ENCODE results near the gene CHI3L1.

CHI3L1 gene

GRCh38 chr1:203142124-203142523, 44.4 kb downstream of the CHI3L1 start:
- ChIA-PET POLR2A (no interaction called here), CTCF (interaction anchor here (1.3 to 1.5 kb wide), 2 partner anchors 14 to 25 kb away, joined by 3 to 5 read pairs; partner anchors contain the start of gene ADORA1)

GRCh38 chr1:203140743-203141520, 45.6 kb downstream of the CHI3L1 start:
- DNase-seq (ENCODE audit: extremely low spot score): no peak
- TF ChIP-seq PKNOX1 (IDR thresholded peaks at IDR 0.05): no peak
- no peak for TF ChIP-seq NFRKB (IDR thresholded peaks at IDR 0.05)
- TF ChIP-seq TARDBP (IDR thresholded peaks at IDR 0.05): no peak
- TF ChIP-seq FOXM1 (IDR thresholded peaks at IDR 0.05; ENCODE audit: borderline replicate concordance): no peak
- TF ChIP-seq HDGF (IDR thresholded peaks at IDR 0.05; ENCODE audit: borderline replicate concordance): no peak
- TF ChIP-seq FOXK2 (IDR thresholded peaks at IDR 0.05): no peak
- no peak for TF ChIP-seq BHLHE40 (IDR thresholded peaks at IDR 0.05; ENCODE audit: borderline replicate concordance)
- no peak for TF ChIP-seq CTBP1 (IDR thresholded peaks at IDR 0.05; ENCODE audit: borderline replicate concordance)
- no peak for TF ChIP-seq FOXA1 (IDR thresholded peaks at IDR 0.05)
- TF ChIP-seq ELF4 (IDR thresholded peaks at IDR 0.05): no peak
- no peak for TF ChIP-seq SUZ12 (IDR thresholded peaks at IDR 0.05)
- TF ChIP-seq LEF1 (IDR thresholded peaks at IDR 0.05; ENCODE audit: borderline replicate concordance): no peak
- TF ChIP-seq L3MBTL2 (conservative IDR thresholded peaks at IDR 0.05): no peak
- POLR2A ChIA-PET: interaction anchor here (0.9 kb wide), 1 partner anchor 8 kb away, joined by 3 read pairs; no protein-coding TSS in a partner anchor
- CTCF ChIA-PET: interaction anchor here (1.3 to 1.5 kb wide), 2 partner anchors 13 to 23 kb away, joined by 3 to 5 read pairs; partner anchors contain the start of gene ADORA1

More at GRCh38 chr1:203142124-203142523, 44.4 kb downstream of the CHI3L1 start:
- TF ChIP-seq SUZ12 (IDR thresholded peaks at IDR 0.05): no peak
- TF ChIP-seq FOXA1 (IDR thresholded peaks at IDR 0.05): no peak
- no peak for TF ChIP-seq BHLHE40 (IDR thresholded peaks at IDR 0.05; ENCODE audit: borderline replicate concordance)
- TF ChIP-seq HDGF (IDR thresholded peaks at IDR 0.05; ENCODE audit: borderline replicate concordance): no peak
- no peak for TF ChIP-seq NFRKB (IDR thresholded peaks at IDR 0.05)
- no peak for TF ChIP-seq L3MBTL2 (conservative IDR thresholded peaks at IDR 0.05)
- TF ChIP-seq FOXK2 (IDR thresholded peaks at IDR 0.05): no peak
- no peak for TF ChIP-seq FOXM1 (IDR thresholded peaks at IDR 0.05; ENCODE audit: borderline replicate concordance)
- TF ChIP-seq SP1 (IDR thresholded peaks at IDR 0.05): no peak
- no peak for TF ChIP-seq ELF4 (IDR thresholded peaks at IDR 0.05)
- no peak for DNase-seq (ENCODE audit: extremely low spot score)

GRCh38 chr1:203139976-203140475, 46.5 kb downstream of the CHI3L1 start:
- POLR2A ChIA-PET: no interaction called here
- DNase-seq (ENCODE audit: extremely low spot score): no peak
- TF ChIP-seq SP1 (IDR thresholded peaks at IDR 0.05) (no peak), PKNOX1 (IDR thresholded peaks at IDR 0.05) (no peak), NFRKB (IDR thresholded peaks at IDR 0.05) (no peak), FOXK2 (IDR thresholded peaks at IDR 0.05) (no peak), SUZ12 (IDR thresholded peaks at IDR 0.05) (no peak), FOXM1 (IDR thresholded peaks at IDR 0.05; ENCODE audit: borderline replicate concordance) (no peak), CTBP1 (IDR thresholded peaks at IDR 0.05; ENCODE audit: borderline replicate concordance) (no peak), FOXA1 (IDR thresholded peaks at IDR 0.05) (no peak), ARNT (IDR thresholded peaks at IDR 0.05) (no peak), HDGF (IDR thresholded peaks at IDR 0.05; ENCODE audit: borderline replicate concordance) (no peak), BHLHE40 (IDR thresholded peaks at IDR 0.05; ENCODE audit: borderline replicate concordance) (no peak), LEF1 (IDR thresholded peaks at IDR 0.05; ENCODE audit: borderline replicate concordance) (no peak), L3MBTL2 (conservative IDR thresholded peaks at IDR 0.05) (no peak), TARDBP (IDR thresholded peaks at IDR 0.05) (no peak), ZNF384 (IDR thresholded peaks at IDR 0.05) (no peak), ELF4 (IDR thresholded peaks at IDR 0.05) (no peak)
- CTCF ChIA-PET: no interaction called here

GRCh38 chr1:203138066-203138465, 48.4 kb downstream of the CHI3L1 start:
- POLR2A ChIA-PET: no interaction called here
- CTCF ChIA-PET: no interaction called here
- TF ChIP-seq SP1 (IDR thresholded peaks at IDR 0.05) (no peak), PKNOX1 (IDR thresholded peaks at IDR 0.05) (no peak), NFRKB (IDR thresholded peaks at IDR 0.05) (no peak), HDGF (IDR thresholded peaks at IDR 0.05; ENCODE audit: borderline replicate concordance) (no peak), FOXM1 (IDR thresholded peaks at IDR 0.05; ENCODE audit: borderline replicate concordance) (no peak), FOXK2 (IDR thresholded peaks at IDR 0.05) (no peak), LEF1 (IDR thresholded peaks at IDR 0.05; ENCODE audit: borderline replicate concordance) (no peak), CTBP1 (IDR thresholded peaks at IDR 0.05; ENCODE audit: borderline replicate concordance) (no peak), ELF4 (IDR thresholded peaks at IDR 0.05) (no peak), ZNF384 (IDR thresholded peaks at IDR 0.05) (no peak), L3MBTL2 (conservative IDR thresholded peaks at IDR 0.05) (no peak), TARDBP (IDR thresholded peaks at IDR 0.05) (no peak), ARNT (IDR thresholded peaks at IDR 0.05) (no peak), SUZ12 (IDR thresholded peaks at IDR 0.05) (no peak), BHLHE40 (IDR thresholded peaks at IDR 0.05; ENCODE audit: borderline replicate concordance) (no peak)
- DNase-seq (ENCODE audit: extremely low spot score): no peak

- no peak for DNase-seq (ENCODE audit: extremely low spot score)
- ChIA-PET POLR2A (no interaction called here), CTCF (no interaction called here)
- TF ChIP-seq BHLHE40 (IDR thresholded peaks at IDR 0.05; ENCODE audit: borderline replicate concordance): no peak
- TF ChIP-seq NFRKB (IDR thresholded peaks at IDR 0.05): no peak
- no peak for TF ChIP-seq ZNF384 (IDR thresholded peaks at IDR 0.05)
- no peak for TF ChIP-seq TARDBP (IDR thresholded peaks at IDR 0.05)
- no peak for TF ChIP-seq FOXK2 (IDR thresholded peaks at IDR 0.05)
- no peak for TF ChIP-seq FOXM1 (IDR thresholded peaks at IDR 0.05; ENCODE audit: borderline replicate concordance)
- no peak for TF ChIP-seq LEF1 (IDR thresholded peaks at IDR 0.05; ENCODE audit: borderline replicate concordance)
- no peak for TF ChIP-seq CTBP1 (IDR thresholded peaks at IDR 0.05; ENCODE audit: borderline replicate concordance)
These were observed 49.2 kb downstream of the CHI3L1 start for GRCh38 chr1:203137324-203137723.
